CD4-positive, CD25-positive, alpha-beta regulatory T cell (primary cell): ENCODE measurements around the gene H19. TPM values are rescaled to one million over a fixed set of nuclear protein-coding genes. Genes with fewer than 3 reads are reported as not detected.

Experiments used
- ATAC-seq, 2 donors: fragments of 150-1000 bp; cut with Tn5 transposase; one replicate each; pipeline ENCODE4 v1.10.0; 2021; ENCODE audit warnings: low read depth in 2 of 2, moderate number of reproducible peaks in 2 of 2, moderate library complexity in 1 of 2
- DNase-seq, 3 donors: peaks; one replicate each; pipeline versions ENCODE4 v3.0.0 to v3.0.0-alpha.2; 2012 to 2022; ENCODE audit warnings: mixed read lengths in 1 of 3
- H3K27ac ChIP-seq: one replicate; pipeline ENCODE4 v1.7.0; 2013; ENCODE audit warnings: mild to moderate bottlenecking, low read length; ENCODE audit not compliant: insufficient read depth, poor library complexity, severe bottlenecking
- H3K27me3 ChIP-seq: one replicate; pipeline ENCODE4 v1.7.0; 2013; ENCODE audit warnings: low read length; ENCODE audit not compliant: control insufficient read depth, insufficient read depth
- H3K36me3 ChIP-seq: one replicate; pipeline ENCODE4 v1.7.0; 2013; ENCODE audit warnings: mild to moderate bottlenecking, low read length, moderate library complexity; ENCODE audit not compliant: control insufficient read depth, insufficient read depth
- H3K4me1 ChIP-seq: 2 replicates; pipeline ENCODE4 v1.7.0; 2013; ENCODE audit warnings: mild to moderate bottlenecking, low read length; ENCODE audit not compliant: insufficient read depth, control insufficient read depth, poor library complexity, severe bottlenecking
- H3K4me3 ChIP-seq: one replicate; pipeline ENCODE4 v1.7.0; 2013; ENCODE audit warnings: low read depth, mild to moderate bottlenecking, low read length, moderate library complexity
- H3K9me3 ChIP-seq, 2 experiments: 1 replicate in 1 of 2; 2 replicates in 1 of 2; pipeline ENCODE4 v1.7.0; 2013; ENCODE audit warnings: low read length in 2 of 2, mild to moderate bottlenecking in 1 of 2, moderate library complexity in 1 of 2; ENCODE audit not compliant: control insufficient read depth in 2 of 2
- H3K27ac Mint-ChIP-seq, 3 donors: one replicate each; pipeline ENCODE4 v1.8.0; 2020 to 2022; ENCODE audit warnings: mild to moderate bottlenecking in 3 of 3, mixed read lengths in 3 of 3, moderate library complexity in 2 of 3
- H3K27me3 Mint-ChIP-seq: one replicate; pipeline ENCODE4 v1.8.0; 2022; ENCODE audit warnings: mild to moderate bottlenecking, mixed read lengths
- H3K36me3 Mint-ChIP-seq: one replicate; pipeline ENCODE4 v1.8.0; 2020; ENCODE audit warnings: mixed read lengths
- H3K4me1 Mint-ChIP-seq, 4 donors: one replicate each; pipeline ENCODE4 v1.8.0; 2020 to 2022; ENCODE audit warnings: mixed read lengths in 4 of 4, mild to moderate bottlenecking in 1 of 4
- H3K4me3 Mint-ChIP-seq, 4 donors: one replicate each; pipeline ENCODE4 v1.8.0; 2020 to 2022; ENCODE audit warnings: mild to moderate bottlenecking in 4 of 4, mixed read lengths in 4 of 4, moderate library complexity in 3 of 4
- H3K9me3 Mint-ChIP-seq, 7 donors: one replicate each; pipeline ENCODE4 v1.8.0; 2020 to 2022; ENCODE audit warnings: mixed read lengths in 7 of 7, mild to moderate bottlenecking in 3 of 7, moderate library complexity in 2 of 7
- polyA plus RNA-seq, 4 donors: library from polyadenylated mRNA; unstranded; fragments of 300-500 nt; fragmentation: Illumina TruSeq; gene quantifications; one replicate each; pipeline ENCODE4 v1.2.3, GENCODE V29; 2021
- total RNA-seq: library from RNA; stranded (reverse); gene quantifications from one replicate; pipeline ENCODE4 v1.2.3, GENCODE V29; 2022

The H19 gene
- total and polyA plus RNA-seq, 5 donors from 2014 or later, result 0.25 TPM; not detected in 4

- Histone ChIP-seq H3K9me3 (no peaks in the 10 kb centered on the region), H3K27me3 (no peaks in the 10 kb centered on the region), H3K27ac (no peak overlapping the region), H3K4me3 (no peak overlapping the region), H3K36me3 (no peaks in the 10 kb centered on the region), H3K4me1 (no peaks in the 10 kb centered on the region)
- no peaks in the 10 kb centered on the region for H3K4me1 Mint-ChIP-seq
- no peaks in the 10 kb centered on the region for H3K27me3 Mint-ChIP-seq
- H3K27ac Mint-ChIP-seq, result no peak overlapping the region
- DNase-seq (no peak), ATAC-seq (no peak)
- H3K4me3 Mint-ChIP-seq, result no peak overlapping the region
- H3K9me3 Mint-ChIP-seq, result no peaks in the 10 kb centered on the region
- no peaks in the 10 kb centered on the region for H3K36me3 Mint-ChIP-seq
These were observed 14.6 kb downstream of the H19 start for GRCh38 chr11:1982873-1983600.

DNA sequence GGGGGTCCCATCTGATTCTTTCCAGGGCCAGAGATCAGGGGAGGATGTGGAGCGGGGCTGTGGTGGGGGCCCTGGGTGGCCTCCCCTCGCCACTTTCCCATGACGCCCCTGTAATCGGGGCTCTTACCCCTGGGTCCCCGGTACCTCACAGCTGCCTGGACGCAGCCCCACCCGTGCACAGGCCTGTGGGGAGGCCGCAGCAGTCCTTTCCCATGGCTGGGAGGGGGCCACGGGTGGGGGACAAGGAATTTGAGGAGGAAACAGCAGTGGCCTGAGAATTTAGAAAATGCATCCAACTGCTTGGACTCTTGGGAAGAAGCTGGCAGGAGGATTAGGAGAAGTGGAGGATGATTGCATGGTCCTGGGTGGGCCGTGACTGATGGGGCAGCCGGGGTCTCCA, 18.0 kb downstream of the H19 start:
- ATAC-seq (no peak), DNase-seq (no peak)
- H3K36me3 ChIP-seq, result no peaks in the 10 kb centered on the region
- H3K27me3 ChIP-seq, result no peaks in the 10 kb centered on the region
- H3K9me3 ChIP-seq, result no peaks in the 10 kb centered on the region
- Mint-ChIP-seq H3K36me3 (no peaks in the 10 kb centered on the region), H3K27ac (no peak overlapping the region), H3K27me3 (no peaks in the 10 kb centered on the region), H3K4me1 (no peaks in the 10 kb centered on the region), H3K9me3 (no peaks in the 10 kb centered on the region), H3K4me3 (no peak overlapping the region)
- no peaks in the 10 kb centered on the region for H3K4me1 ChIP-seq
- H3K4me3 ChIP-seq, result no peak overlapping the region
- no peak overlapping the region for H3K27ac ChIP-seq

- no peak for ATAC-seq
- H3K4me1 ChIP-seq, result no peaks in the 10 kb centered on the region
- H3K4me3 Mint-ChIP-seq, result no peak overlapping the region
These were observed 18.7 kb downstream of the H19 start for GRCh38 chr11:1978720-1979473.

DNA sequence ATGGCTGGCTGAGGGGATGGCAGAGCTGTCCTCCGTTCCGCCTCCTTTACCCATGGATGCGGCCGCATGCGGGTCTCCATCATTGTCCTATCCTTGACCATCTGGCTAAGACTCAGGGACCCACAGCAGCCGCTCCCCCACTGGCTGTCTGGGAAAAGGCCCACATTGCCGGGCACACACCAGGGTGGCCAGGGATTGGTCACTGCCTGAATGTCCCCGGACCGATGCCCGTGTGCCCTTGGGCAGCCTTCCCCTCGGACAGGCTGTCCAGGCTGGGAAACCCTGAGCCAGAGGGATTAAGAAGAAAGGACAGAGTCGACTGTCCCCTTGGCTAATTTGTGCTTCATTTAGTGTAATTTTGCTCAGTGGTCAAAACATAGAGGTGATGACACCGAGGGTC, 22.5 kb downstream of the H19 start:
- H3K27ac ChIP-seq, result no peak overlapping the region
- H3K36me3 Mint-ChIP-seq, result no peaks in the 10 kb centered on the region
- H3K9me3 ChIP-seq, result no peaks in the 10 kb centered on the region
- no peak overlapping the region for H3K4me3 Mint-ChIP-seq
- no peak overlapping the region for H3K27ac Mint-ChIP-seq
- ATAC-seq (no peak), DNase-seq (no peak)
- H3K4me3 ChIP-seq, result no peak overlapping the region
- no peaks in the 10 kb centered on the region for H3K9me3 Mint-ChIP-seq
- no peaks in the 10 kb centered on the region for H3K27me3 Mint-ChIP-seq
- H3K27me3 ChIP-seq, result no peaks in the 10 kb centered on the region
- H3K4me1 ChIP-seq, result no peaks in the 10 kb centered on the region
- no peaks in the 10 kb centered on the region for H3K4me1 Mint-ChIP-seq
- H3K36me3 ChIP-seq, result no peaks in the 10 kb centered on the region

More at GRCh38 chr11:1978720-1979473, 18.7 kb downstream of the H19 start:
- DNase-seq, result no peak
- no peak overlapping the region for H3K27ac Mint-ChIP-seq
- H3K27me3 Mint-ChIP-seq, result no peaks in the 10 kb centered on the region
- no peaks in the 10 kb centered on the region for H3K36me3 Mint-ChIP-seq
- no peaks in the 10 kb centered on the region for H3K4me1 Mint-ChIP-seq
- Histone ChIP-seq H3K9me3 (no peaks in the 10 kb centered on the region), H3K36me3 (no peaks in the 10 kb centered on the region), H3K4me3 (no peak overlapping the region), H3K27ac (no peak overlapping the region), H3K27me3 (no peaks in the 10 kb centered on the region)
- no peaks in the 10 kb centered on the region for H3K9me3 Mint-ChIP-seq

DNA sequence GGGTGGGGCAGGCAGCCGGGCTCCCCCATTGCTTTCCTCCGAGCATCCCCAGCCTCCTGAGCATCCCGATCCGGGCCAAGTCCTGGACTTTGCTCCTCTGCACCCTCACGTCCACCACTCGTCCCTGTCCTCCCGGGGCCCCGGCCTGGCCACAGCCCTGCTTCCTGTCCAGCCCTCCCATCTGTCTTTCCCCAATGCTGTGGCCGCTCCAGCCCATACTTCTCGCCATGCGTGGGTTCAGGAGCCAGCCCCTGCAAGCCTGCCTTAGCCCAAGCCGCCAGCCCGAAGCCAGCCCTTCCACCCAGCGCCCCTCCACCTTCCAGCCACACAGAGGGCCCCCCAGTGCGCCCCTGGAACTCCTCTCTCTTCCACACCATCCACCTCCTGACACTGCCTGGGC, 26.7 kb downstream of the H19 start:
- H3K9me3 ChIP-seq, result no peaks in the 10 kb centered on the region
- no peaks in the 10 kb centered on the region for H3K9me3 Mint-ChIP-seq
- H3K36me3 ChIP-seq, result no peaks in the 10 kb centered on the region
- H3K27me3 Mint-ChIP-seq, result no peaks in the 10 kb centered on the region
- H3K4me1 ChIP-seq, result no peaks in the 10 kb centered on the region
- H3K36me3 Mint-ChIP-seq, result no peaks in the 10 kb centered on the region
- no peak overlapping the region for H3K27ac Mint-ChIP-seq
- no peak overlapping the region for H3K4me3 ChIP-seq
- ATAC-seq (no peak), DNase-seq (no peak)
- no peaks in the 10 kb centered on the region for H3K4me1 Mint-ChIP-seq
- H3K27me3 ChIP-seq, result no peaks in the 10 kb centered on the region
- no peak overlapping the region for H3K4me3 Mint-ChIP-seq
- no peak overlapping the region for H3K27ac ChIP-seq

DNA sequence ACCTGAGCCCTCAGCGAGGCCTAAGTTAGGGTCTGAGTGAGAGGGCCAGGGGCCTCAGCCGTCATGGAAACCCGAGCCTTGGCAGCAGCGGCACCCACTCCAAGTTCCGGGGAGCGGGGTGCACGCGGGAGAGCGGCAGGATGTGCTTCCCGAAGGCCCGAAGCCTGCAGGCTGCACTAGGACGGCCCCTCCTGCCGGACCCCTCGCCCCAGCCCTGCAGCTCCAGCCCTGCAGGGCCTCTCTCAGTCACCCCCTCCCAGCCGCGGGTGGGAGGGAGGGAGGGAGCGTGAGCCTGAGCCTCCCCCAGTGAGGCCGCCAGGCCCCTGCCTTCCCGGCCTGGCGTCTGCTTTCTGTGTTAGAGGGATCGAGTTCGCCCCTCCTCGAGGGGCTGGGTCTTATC, 27.9 kb downstream of the H19 start:
- Histone ChIP-seq H3K9me3 (no peaks in the 10 kb centered on the region), H3K27ac (no peak overlapping the region), H3K4me3 (no peak overlapping the region), H3K27me3 (no peaks in the 10 kb centered on the region), H3K36me3 (no peaks in the 10 kb centered on the region), H3K4me1 (no peaks in the 10 kb centered on the region)
- H3K36me3 Mint-ChIP-seq, result no peaks in the 10 kb centered on the region
- no peaks in the 10 kb centered on the region for H3K4me1 Mint-ChIP-seq
- H3K4me3 Mint-ChIP-seq, result no peak overlapping the region
- H3K27ac Mint-ChIP-seq, result no peak overlapping the region
- H3K27me3 Mint-ChIP-seq, result no peaks in the 10 kb centered on the region
- no peak for ATAC-seq
- H3K9me3 Mint-ChIP-seq, result no peaks in the 10 kb centered on the region
- no peak for DNase-seq

DNA sequence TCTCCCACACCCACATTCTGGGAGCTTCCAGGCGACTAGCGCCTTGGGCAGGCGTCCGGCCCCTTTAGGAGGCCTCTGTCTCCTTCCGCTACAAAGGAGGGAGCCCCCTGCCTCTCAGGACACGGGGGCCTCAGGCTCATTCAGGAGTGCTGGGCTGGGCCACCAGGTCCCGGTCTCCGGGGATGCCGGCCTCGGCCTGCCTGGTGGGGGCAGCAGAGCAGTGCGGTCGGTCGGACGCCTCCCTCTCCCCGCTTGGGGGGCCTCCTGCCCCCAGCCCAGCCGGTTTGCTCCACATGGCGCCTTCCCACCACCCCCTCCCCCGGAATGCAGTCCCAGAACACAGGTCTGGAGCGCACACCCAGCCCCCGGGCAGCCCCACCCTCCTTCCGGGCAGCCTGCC, 28.6 kb downstream of the H19 start:
- no peaks in the 10 kb centered on the region for H3K36me3 Mint-ChIP-seq
- ATAC-seq, result no peak

More for the DNA sequence above, 28.6 kb downstream of the H19 start:
- no peak overlapping the region for H3K27ac ChIP-seq
- H3K36me3 ChIP-seq, result no peaks in the 10 kb centered on the region
- no peak overlapping the region for H3K4me3 Mint-ChIP-seq
- H3K9me3 ChIP-seq, result no peaks in the 10 kb centered on the region
- no peaks in the 10 kb centered on the region for H3K4me1 ChIP-seq
- H3K9me3 Mint-ChIP-seq, result no peaks in the 10 kb centered on the region
- no peaks in the 10 kb centered on the region for H3K27me3 Mint-ChIP-seq
- H3K4me3 ChIP-seq, result no peak overlapping the region
- no peak for DNase-seq
- H3K27ac Mint-ChIP-seq, result no peak overlapping the region
- no peaks in the 10 kb centered on the region for H3K27me3 ChIP-seq
- no peaks in the 10 kb centered on the region for H3K4me1 Mint-ChIP-seq
